ENCODE data around the gene NCAPG2. TPM values are rescaled to one million over a fixed set of nuclear protein-coding genes. Genes with fewer than 3 reads are reported as not detected.

Gene NCAPG2
- polyA plus RNA-seq, 1 donor (not counting 4 experiments of a cell fraction or from before 2014, with no cell fraction given), result 16.5 TPM

DNA sequence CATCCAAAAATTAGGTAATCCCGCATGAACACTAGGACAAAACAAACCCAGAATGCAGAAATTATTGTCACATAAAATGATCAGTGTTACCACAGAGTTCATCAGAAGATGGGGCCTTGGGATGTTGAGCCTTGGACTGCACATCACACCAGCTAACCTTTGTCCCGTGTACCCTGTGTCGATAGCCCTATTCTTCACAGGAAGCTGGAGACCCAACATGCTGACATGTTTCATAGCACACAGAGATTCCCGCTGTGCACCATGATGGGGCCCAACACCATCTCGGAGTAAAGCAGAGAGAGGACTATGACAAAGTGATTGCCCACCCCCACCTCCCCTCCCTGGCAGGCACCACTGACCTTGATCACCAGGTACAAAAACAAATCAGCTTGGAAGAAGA lies 121.5 kb downstream of the NCAPG2 start:
- Histone ChIP-seq H3K4me3 (ENCODE audit: control insufficient read depth in 2 of 3, extremely low read depth in 1 of 3, insufficient read depth in 2 of 3, low read depth in 1 of 3, low read length in 3 of 3) (no peak overlapping the region), H3K4me1 (ENCODE audit: control insufficient read depth, extremely low read depth, insufficient read depth, low read length) (no peaks in the 10 kb centered on the region), H3K27me3 (ENCODE audit: control insufficient read depth, extremely low read depth, insufficient read depth, low read length) (peaks cover 14% of the 10 kb centered on the region), H3K9me3 (ENCODE audit: control insufficient read depth, low read depth, low read length) (no peaks in the 10 kb centered on the region), H3K9me1 (ENCODE audit: control insufficient read depth, extremely low read depth, insufficient read depth, low read length) (no peaks in the 10 kb centered on the region), H2AFZ (ENCODE audit: control insufficient read depth, low read length) (no peak overlapping the region), H3K36me3 (ENCODE audit: control insufficient read depth in 2 of 2, extremely low read depth in 1 of 2, insufficient read depth in 2 of 2, low read length in 2 of 2) (no peaks in the 10 kb centered on the region), H3K79me2 (ENCODE audit: control insufficient read depth, insufficient read depth, low read length) (no peaks in the 10 kb centered on the region), H4K20me1 (ENCODE audit: control insufficient read depth, extremely low read depth, insufficient read depth, low read length) (no peaks in the 10 kb centered on the region), H3K9ac (ENCODE audit: control insufficient read depth, extremely low read depth, insufficient read depth, low read length) (no peak overlapping the region), H3K4me2 (ENCODE audit: control insufficient read depth, extremely low read depth, insufficient read depth, low read depth, low read length) (no peak overlapping the region), H3K27ac (ENCODE audit: control insufficient read depth, insufficient read depth, low read length) (no peak overlapping the region)
- FAIRE-seq (no peak), DNase-seq (ENCODE audit: low read depth, low spot score) (no peak)
- TF ChIP-seq EZH2 (IDR thresholded peaks at IDR 0.05; ENCODE audit: low read length) (no peak), CTCF (optimal IDR thresholded peaks at IDR 0.05 in 1 of 3, IDR thresholded peaks at IDR 0.05 in 1 of 3, conservative IDR thresholded peaks at IDR 0.05 in 1 of 3; ENCODE audit: extremely low read depth in 1 of 3, insufficient read depth in 2 of 3, low read length in 3 of 3) (no peak)
- dilution Hi-C loops (cut with MboI; ENCODE audit: extremely low pct_ligation_motif_present, low sequenced_read_pairs), result no loop called here

DNA sequence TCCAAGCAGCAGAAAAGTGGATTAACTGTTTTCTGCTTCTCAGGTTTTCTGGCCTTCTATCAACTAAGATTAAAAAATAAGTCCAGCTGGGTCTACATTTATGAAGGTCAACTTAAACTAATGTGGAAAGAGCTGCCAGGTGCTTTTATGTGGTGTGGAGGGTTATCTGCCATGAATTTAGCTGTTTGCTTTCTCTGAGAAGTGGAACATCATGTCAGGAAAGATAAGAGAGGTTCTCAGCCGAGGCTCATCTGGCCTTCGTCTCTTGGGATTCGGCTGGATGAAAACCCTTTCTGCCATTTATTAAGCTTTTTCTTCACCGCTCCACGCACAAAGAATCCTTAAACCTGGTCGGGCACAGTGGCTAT lies 122.5 kb downstream of the NCAPG2 start:
- DNase-seq (ENCODE audit: low read depth, low spot score) (no peak), FAIRE-seq (no peak)
- no peak for TF ChIP-seq CTCF (optimal IDR thresholded peaks at IDR 0.05 in 1 of 3, IDR thresholded peaks at IDR 0.05 in 1 of 3, conservative IDR thresholded peaks at IDR 0.05 in 1 of 3; ENCODE audit: extremely low read depth in 1 of 3, insufficient read depth in 2 of 3, low read length in 3 of 3)
- TF ChIP-seq EZH2 (IDR thresholded peaks at IDR 0.05; ENCODE audit: low read length), result no peak
- Histone ChIP-seq H3K4me3 (ENCODE audit: control insufficient read depth in 2 of 3, extremely low read depth in 1 of 3, insufficient read depth in 2 of 3, low read depth in 1 of 3, low read length in 3 of 3) (no peak overlapping the region), H4K20me1 (ENCODE audit: control insufficient read depth, extremely low read depth, insufficient read depth, low read length) (no peaks in the 10 kb centered on the region), H3K9me1 (ENCODE audit: control insufficient read depth, extremely low read depth, insufficient read depth, low read length) (no peaks in the 10 kb centered on the region), H3K4me2 (ENCODE audit: control insufficient read depth, extremely low read depth, insufficient read depth, low read depth, low read length) (no peak overlapping the region), H2AFZ (ENCODE audit: control insufficient read depth, low read length) (no peak overlapping the region), H3K27me3 (ENCODE audit: control insufficient read depth, extremely low read depth, insufficient read depth, low read length) (peaks cover 13% of the 10 kb centered on the region), H3K9ac (ENCODE audit: control insufficient read depth, extremely low read depth, insufficient read depth, low read length) (no peak overlapping the region), H3K79me2 (ENCODE audit: control insufficient read depth, insufficient read depth, low read length) (no peaks in the 10 kb centered on the region), H3K4me1 (ENCODE audit: control insufficient read depth, extremely low read depth, insufficient read depth, low read length) (no peaks in the 10 kb centered on the region), H3K27ac (ENCODE audit: control insufficient read depth, insufficient read depth, low read length) (no peak overlapping the region), H3K36me3 (ENCODE audit: control insufficient read depth in 2 of 2, extremely low read depth in 1 of 2, insufficient read depth in 2 of 2, low read length in 2 of 2) (no peaks in the 10 kb centered on the region), H3K9me3 (ENCODE audit: control insufficient read depth, low read depth, low read length) (no peaks in the 10 kb centered on the region)
- dilution Hi-C loops (cut with MboI; ENCODE audit: extremely low pct_ligation_motif_present, low sequenced_read_pairs), result no loop called here

Data from keratinocyte (primary cell).